HepG2 (cell line): Measurements from ENCODE around the gene STK11. TPM values are rescaled to one million over a fixed set of nuclear protein-coding genes. Genes with fewer than 3 reads are reported as not detected.

ENCODE experiments used
- TRIM24 ChIP-seq: sonication (generic); formaldehyde crosslinking; IDR thresholded peaks from 2 replicates; pipeline ENCODE4 v1.8.0; 2022; ENCODE audit warnings: mild to moderate bottlenecking, missing genetic modification reagents
- polyA plus RNA-seq, 8 experiments: library from polyadenylated mRNA; depleted of rRNA in 3 of 8; stranded (reverse) in 7 of 8; unstranded in 1 of 8; fragments of >200 nt; fragmentation: Illumina TruSeq in 4 of 8; extraction: Trizol in 4 of 8; gene quantifications; 2 replicates each; pipeline versions ENCODE4 v1.2.1 to v1.2.3, GENCODE V29; 2011 to 2016; ENCODE audit warnings: low read depth in 4 of 8, missing spikeins in 1 of 8, mixed read lengths in 1 of 8; ENCODE audit not compliant: insufficient read depth in 1 of 8
- total RNA-seq, 5 experiments: library from RNA; depleted of rRNA; stranded (reverse); fragments of >200 nt; fragmentation: Illumina TruSeq; extraction: Trizol; gene quantifications; 2 replicates each; pipeline ENCODE4 v1.2.3, GENCODE V29; 2016; ENCODE audit warnings: low read depth in 1 of 5
- TF ChIP-seq, protein P1 (sequence below): sonication (generic); formaldehyde crosslinking; IDR thresholded peaks from 2 replicates; pipeline ENCODE4 v1.9.0; 2021; ENCODE audit warnings: missing genetic modification reagents, borderline replicate concordance
- TF ChIP-seq, protein P2 (sequence below), 2 experiments: IDR thresholded peaks; 2 replicates each; pipeline ENCODE4 v1.6.1; 2011 to 2012; ENCODE audit warnings: low read length in 2 of 2, borderline replicate concordance in 1 of 2, low read depth in 1 of 2, mild to moderate bottlenecking in 1 of 2, moderate library complexity in 1 of 2
- TF ChIP-seq, protein P3 (sequence below): sonication (generic); formaldehyde crosslinking; IDR thresholded peaks from 2 replicates; pipeline ENCODE4 v1.4.0; 2020; ENCODE audit warnings: missing genetic modification reagents, borderline replicate concordance
- TF ChIP-seq, protein P4 (sequence below), 2 experiments: sonication (generic) in 1 of 2; formaldehyde crosslinking in 1 of 2; IDR thresholded peaks; 2 replicates each; pipeline versions ENCODE4 v1.4.0 to v1.6.1; 2018 to 2020; ENCODE audit warnings: missing genetic modification reagents in 2 of 2, borderline replicate concordance in 1 of 2, low read depth in 1 of 2, mild to moderate bottlenecking in 1 of 2, missing biosample characterization in 1 of 2
- TF ChIP-seq, protein P5 (sequence below): sonication (generic); formaldehyde crosslinking; IDR thresholded peaks from 2 replicates; pipeline ENCODE4 v1.8.0; 2022; ENCODE audit warnings: mild to moderate bottlenecking, missing genetic modification reagents; ENCODE audit not compliant: insufficient replicate concordance

Gene STK11
- total and polyA plus RNA-seq, 2 of the 13 experiments (the other 11 are each of a cell fraction or from before 2014, with no cell fraction given): 27.5 to 43.6 TPM

DNA sequence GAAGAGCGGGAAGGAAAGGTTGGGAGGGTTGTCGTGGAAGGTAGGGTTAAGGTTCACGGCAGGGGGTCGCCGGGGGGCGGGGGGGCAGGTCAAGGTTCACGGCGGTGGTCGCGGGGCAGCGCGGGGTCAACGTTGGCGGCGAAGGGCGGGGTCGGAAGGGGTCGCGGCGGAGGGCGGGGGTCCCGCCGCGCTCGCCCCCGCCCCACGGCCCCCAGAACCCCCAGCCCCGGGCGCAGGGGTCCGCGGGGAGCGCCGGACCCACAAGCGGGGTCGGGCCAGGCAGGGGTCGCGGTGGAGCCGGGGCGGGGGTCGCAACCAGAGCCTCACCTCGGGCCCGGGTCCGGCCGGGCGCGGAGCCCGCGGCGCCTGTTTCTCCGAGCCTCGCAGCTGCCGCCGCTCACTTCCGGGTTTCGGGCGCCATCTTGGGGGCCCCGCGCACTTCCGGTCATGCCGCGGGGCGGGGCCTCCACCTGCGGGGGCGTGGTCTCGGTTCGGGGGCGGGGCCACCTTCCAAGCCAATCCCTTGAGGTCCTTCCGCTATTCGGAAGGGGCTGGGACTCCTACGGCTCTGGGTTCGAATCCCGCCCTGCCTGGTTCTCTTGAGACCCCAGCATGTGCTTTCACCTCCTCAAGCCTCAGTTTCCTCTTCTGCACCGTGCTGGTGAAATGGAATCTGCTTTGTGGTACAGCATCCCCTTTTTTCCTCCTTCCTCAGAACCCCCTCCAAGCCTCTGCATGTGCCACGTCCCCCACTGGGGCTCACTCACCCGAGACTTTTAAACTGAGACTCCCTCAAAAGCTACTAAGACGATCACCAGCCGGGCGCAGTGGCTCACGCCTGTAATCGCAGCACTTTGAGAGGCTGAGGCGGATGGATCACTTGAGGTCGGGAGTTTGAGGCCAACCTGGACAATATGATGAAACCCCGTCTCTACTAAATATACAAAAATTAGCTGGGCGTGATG is 31.5 kb upstream of the STK11 start, which contains the start of gene SBNO2 (continued):
- TF ChIP-seq, protein P1, sequence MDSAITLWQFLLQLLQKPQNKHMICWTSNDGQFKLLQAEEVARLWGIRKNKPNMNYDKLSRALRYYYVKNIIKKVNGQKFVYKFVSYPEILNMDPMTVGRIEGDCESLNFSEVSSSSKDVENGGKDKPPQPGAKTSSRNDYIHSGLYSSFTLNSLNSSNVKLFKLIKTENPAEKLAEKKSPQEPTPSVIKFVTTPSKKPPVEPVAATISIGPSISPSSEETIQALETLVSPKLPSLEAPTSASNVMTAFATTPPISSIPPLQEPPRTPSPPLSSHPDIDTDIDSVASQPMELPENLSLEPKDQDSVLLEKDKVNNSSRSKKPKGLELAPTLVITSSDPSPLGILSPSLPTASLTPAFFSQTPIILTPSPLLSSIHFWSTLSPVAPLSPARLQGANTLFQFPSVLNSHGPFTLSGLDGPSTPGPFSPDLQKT (CRISPR knock-in tag): no peak
- TF ChIP-seq, protein P2, sequence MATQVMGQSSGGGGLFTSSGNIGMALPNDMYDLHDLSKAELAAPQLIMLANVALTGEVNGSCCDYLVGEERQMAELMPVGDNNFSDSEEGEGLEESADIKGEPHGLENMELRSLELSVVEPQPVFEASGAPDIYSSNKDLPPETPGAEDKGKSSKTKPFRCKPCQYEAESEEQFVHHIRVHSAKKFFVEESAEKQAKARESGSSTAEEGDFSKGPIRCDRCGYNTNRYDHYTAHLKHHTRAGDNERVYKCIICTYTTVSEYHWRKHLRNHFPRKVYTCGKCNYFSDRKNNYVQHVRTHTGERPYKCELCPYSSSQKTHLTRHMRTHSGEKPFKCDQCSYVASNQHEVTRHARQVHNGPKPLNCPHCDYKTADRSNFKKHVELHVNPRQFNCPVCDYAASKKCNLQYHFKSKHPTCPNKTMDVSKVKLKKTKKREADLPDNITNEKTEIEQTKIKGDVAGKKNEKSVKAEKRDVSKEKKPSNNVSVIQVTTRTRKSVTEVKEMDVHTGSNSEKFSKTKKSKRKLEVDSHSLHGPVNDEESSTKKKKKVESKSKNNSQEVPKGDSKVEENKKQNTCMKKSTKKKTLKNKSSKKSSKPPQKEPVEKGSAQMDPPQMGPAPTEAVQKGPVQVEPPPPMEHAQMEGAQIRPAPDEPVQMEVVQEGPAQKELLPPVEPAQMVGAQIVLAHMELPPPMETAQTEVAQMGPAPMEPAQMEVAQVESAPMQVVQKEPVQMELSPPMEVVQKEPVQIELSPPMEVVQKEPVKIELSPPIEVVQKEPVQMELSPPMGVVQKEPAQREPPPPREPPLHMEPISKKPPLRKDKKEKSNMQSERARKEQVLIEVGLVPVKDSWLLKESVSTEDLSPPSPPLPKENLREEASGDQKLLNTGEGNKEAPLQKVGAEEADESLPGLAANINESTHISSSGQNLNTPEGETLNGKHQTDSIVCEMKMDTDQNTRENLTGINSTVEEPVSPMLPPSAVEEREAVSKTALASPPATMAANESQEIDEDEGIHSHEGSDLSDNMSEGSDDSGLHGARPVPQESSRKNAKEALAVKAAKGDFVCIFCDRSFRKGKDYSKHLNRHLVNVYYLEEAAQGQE (IDR thresholded peaks at IDR 0.05; ENCODE audit: borderline replicate concordance in 1 of 2, low read depth in 1 of 2, low read length in 2 of 2): peak in 1 of 2 experiments; percentile 70; a peak in 1 of 4 replicates
- TF ChIP-seq, protein P3, sequence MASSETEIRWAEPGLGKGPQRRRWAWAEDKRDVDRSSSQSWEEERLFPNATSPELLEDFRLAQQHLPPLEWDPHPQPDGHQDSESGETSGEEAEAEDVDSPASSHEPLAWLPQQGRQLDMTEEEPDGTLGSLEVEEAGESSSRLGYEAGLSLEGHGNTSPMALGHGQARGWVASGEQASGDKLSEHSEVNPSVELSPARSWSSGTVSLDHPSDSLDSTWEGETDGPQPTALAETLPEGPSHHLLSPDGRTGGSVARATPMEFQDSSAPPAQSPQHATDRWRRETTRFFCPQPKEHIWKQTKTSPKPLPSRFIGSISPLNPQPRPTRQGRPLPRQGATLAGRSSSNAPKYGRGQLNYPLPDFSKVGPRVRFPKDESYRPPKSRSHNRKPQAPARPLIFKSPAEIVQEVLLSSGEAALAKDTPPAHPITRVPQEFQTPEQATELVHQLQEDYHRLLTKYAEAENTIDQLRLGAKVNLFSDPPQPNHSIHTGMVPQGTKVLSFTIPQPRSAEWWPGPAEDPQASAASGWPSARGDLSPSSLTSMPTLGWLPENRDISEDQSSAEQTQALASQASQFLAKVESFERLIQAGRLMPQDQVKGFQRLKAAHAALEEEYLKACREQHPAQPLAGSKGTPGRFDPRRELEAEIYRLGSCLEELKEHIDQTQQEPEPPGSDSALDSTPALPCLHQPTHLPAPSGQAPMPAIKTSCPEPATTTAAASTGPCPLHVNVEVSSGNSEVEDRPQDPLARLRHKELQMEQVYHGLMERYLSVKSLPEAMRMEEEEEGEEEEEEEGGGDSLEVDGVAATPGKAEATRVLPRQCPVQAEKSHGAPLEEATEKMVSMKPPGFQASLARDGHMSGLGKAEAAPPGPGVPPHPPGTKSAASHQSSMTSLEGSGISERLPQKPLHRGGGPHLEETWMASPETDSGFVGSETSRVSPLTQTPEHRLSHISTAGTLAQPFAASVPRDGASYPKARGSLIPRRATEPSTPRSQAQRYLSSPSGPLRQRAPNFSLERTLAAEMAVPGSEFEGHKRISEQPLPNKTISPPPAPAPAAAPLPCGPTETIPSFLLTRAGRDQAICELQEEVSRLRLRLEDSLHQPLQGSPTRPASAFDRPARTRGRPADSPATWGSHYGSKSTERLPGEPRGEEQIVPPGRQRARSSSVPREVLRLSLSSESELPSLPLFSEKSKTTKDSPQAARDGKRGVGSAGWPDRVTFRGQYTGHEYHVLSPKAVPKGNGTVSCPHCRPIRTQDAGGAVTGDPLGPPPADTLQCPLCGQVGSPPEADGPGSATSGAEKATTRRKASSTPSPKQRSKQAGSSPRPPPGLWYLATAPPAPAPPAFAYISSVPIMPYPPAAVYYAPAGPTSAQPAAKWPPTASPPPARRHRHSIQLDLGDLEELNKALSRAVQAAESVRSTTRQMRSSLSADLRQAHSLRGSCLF (CRISPR knock-in tag): no peak
- TF ChIP-seq, protein P4, sequence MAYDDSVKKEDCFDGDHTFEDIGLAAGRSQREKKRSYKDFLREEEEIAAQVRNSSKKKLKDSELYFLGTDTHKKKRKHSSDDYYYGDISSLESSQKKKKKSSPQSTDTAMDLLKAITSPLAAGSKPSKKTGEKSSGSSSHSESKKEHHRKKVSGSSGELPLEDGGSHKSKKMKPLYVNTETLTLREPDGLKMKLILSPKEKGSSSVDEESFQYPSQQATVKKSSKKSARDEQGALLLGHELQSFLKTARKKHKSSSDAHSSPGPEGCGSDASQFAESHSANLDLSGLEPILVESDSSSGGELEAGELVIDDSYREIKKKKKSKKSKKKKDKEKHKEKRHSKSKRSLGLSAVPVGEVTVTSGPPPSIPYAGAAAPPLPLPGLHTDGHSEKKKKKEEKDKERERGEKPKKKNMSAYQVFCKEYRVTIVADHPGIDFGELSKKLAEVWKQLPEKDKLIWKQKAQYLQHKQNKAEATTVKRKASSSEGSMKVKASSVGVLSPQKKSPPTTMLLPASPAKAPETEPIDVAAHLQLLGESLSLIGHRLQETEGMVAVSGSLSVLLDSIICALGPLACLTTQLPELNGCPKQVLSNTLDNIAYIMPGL (CRISPR knock-in tag; IDR thresholded peaks at IDR 0.05; ENCODE audit: borderline replicate concordance in 1 of 2, low read depth in 1 of 2): 0 out of 4 replicates have a peak, but pooled peaks of 1 of the 2 experiments have one; percentile 44
- TF ChIP-seq TRIM24 (CRISPR knock-in tag): no peak
- TF ChIP-seq, protein P5, sequence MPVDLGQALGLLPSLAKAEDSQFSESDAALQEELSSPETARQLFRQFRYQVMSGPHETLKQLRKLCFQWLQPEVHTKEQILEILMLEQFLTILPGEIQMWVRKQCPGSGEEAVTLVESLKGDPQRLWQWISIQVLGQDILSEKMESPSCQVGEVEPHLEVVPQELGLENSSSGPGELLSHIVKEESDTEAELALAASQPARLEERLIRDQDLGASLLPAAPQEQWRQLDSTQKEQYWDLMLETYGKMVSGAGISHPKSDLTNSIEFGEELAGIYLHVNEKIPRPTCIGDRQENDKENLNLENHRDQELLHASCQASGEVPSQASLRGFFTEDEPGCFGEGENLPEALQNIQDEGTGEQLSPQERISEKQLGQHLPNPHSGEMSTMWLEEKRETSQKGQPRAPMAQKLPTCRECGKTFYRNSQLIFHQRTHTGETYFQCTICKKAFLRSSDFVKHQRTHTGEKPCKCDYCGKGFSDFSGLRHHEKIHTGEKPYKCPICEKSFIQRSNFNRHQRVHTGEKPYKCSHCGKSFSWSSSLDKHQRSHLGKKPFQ (CRISPR knock-in tag): no peak
